Measurements from ENCODE around the gene LPO.

The LPO gene

DNA sequence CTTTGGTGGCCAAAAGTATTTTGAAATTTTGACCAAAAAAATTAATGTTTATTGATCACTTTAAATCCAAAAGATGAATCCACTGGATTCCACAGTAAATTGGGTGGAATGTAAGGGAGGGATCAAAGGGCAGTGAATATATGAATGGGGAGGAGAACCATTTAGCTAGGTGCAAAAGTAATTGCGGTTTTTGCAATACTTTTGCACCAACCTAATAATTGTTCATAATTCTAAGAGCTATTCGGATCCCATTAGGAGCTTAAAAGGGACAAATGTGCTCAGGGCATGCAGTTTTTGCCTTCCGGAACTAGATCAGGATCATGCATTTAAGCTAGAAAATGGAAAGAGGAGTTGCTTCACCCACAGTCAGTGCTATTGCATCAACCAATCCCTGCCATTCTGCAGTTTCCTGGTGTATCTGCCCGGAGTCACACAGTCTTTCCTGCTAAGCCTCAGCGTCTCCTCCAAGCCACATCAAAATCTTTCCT lies at the start of gene LPO:
Gene LPO, plus strand, starts transcription at position 438 of the 488 bp plus-strand sequence. CDS start 4,396 bp downstream, outside the sequence.
- DNase-seq (ENCODE audit: low read depth): peak; percentile 35
- no peak within 1 kb of the TSS for H3K4me3 ChIP-seq (ENCODE audit: low read length)
- TF ChIP-seq, protein P1, sequence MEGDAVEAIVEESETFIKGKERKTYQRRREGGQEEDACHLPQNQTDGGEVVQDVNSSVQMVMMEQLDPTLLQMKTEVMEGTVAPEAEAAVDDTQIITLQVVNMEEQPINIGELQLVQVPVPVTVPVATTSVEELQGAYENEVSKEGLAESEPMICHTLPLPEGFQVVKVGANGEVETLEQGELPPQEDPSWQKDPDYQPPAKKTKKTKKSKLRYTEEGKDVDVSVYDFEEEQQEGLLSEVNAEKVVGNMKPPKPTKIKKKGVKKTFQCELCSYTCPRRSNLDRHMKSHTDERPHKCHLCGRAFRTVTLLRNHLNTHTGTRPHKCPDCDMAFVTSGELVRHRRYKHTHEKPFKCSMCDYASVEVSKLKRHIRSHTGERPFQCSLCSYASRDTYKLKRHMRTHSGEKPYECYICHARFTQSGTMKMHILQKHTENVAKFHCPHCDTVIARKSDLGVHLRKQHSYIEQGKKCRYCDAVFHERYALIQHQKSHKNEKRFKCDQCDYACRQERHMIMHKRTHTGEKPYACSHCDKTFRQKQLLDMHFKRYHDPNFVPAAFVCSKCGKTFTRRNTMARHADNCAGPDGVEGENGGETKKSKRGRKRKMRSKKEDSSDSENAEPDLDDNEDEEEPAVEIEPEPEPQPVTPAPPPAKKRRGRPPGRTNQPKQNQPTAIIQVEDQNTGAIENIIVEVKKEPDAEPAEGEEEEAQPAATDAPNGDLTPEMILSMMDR (IDR thresholded peaks at IDR 0.05; ENCODE audit: insufficient read depth, low read depth, low read length, missing control alignments): no peak

DNA sequence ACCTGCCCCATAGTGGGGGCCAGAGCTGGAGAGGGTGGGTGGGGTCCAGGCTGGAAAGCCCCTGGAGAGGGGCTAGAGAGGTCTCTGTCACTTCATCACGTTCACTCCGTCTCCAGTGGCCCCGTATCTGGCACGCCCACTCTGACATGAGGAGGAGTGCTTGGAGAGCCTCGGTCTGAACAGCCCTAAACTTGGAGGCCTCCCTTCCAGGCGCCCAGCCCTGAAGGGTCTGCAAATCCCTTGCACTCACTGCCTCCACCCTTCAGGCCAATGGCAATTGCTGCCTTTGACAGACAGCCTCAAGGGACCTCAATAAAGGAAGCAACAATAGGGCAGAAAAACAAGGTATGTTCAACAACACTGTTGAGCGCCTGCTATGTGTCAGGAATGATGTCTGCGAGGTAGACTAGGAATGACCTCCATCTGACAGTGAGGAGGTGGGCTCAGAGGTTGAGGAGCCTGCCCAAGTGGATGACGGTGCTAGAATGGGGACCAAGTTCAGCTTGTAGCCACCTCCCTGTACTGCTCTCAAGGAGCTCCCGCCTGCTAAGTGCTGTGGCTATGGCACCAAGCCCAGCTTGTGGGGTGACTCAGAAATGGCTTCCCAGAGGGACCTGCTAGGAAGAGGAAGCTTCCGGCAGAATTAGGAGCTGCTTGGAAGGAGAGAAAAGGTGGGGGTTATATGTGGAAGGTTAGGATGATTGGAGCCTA lies 48.8 kb upstream of the LPO start:
- TF ChIP-seq, protein P1 (IDR thresholded peaks at IDR 0.05; ENCODE audit: insufficient read depth, low read depth, low read length, missing control alignments): no peak
- DNase-seq (ENCODE audit: low read depth): peak; percentile 85
- no peak overlapping the region for H3K4me3 ChIP-seq (ENCODE audit: low read length)

DNA sequence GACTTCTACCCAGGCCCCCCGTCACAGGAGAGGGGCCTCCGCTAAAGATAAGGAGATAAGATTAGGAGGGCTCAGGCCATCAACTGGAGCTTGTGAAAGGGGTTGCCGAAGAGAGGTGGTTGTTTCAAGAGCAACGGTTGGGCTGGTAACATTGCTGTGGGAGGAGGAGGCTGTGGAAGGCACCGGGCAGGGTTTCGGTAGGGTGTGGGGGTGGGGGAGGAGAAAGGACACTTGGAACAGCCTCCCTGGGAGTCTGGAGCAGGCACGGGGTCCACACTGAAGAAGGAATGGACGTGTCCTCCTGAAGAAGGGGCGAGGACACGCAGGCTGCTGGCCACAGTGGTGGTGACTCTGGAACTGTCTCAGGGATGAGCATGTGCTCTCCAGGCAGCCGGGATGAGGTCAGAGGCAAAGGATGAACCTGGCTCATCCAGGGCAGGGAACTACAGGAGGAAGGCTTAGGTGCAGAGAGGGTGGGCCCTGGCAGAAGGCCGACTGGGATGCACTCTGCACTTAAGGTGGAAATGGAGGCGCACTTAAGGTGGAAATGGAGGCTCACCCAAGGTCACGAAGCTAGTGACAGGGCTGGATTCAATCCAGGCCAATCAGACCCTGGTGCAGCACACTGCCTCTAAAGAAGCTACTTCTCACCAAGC lies 47.0 kb upstream of the LPO start:
- DNase-seq (ENCODE audit: low read depth): peak; percentile 41
- TF ChIP-seq, protein P1 (IDR thresholded peaks at IDR 0.05; ENCODE audit: insufficient read depth, low read depth, low read length, missing control alignments): no peak
- H3K4me3 ChIP-seq (ENCODE audit: low read length): no peak overlapping the region

DNA sequence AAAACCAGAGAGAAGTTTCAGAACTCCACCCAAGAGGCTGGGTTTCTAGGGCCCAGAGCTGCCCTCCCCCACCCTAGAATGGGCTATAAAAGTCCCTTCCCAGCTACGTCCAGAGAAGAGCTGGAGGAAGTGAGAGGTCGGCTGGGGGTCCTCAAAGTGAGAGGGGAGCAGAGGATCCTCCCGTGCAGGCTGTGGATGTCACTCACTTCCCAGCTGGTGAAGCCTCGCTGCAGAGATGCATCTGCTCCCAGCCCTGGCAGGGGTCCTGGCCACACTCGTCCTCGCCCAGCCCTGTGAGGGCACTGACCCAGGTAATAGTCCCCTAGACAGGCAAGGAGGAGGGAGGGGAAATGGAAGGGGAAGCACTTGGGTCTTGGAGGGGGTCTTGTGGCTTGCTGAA lies 45.8 kb upstream of the LPO start, which contains the start of gene EPX:
Gene EPX, plus strand, starts transcription at position 115 of the 400 bp plus-strand sequence. Its CDS starts 121 bp downstream, at position 236.
- TF ChIP-seq, protein P1 (IDR thresholded peaks at IDR 0.05; ENCODE audit: insufficient read depth, low read depth, low read length, missing control alignments): no peak
- no peak within 1 kb of the TSS for H3K4me3 ChIP-seq (ENCODE audit: low read length)
- DNase-seq (ENCODE audit: low read depth): no peak

DNA sequence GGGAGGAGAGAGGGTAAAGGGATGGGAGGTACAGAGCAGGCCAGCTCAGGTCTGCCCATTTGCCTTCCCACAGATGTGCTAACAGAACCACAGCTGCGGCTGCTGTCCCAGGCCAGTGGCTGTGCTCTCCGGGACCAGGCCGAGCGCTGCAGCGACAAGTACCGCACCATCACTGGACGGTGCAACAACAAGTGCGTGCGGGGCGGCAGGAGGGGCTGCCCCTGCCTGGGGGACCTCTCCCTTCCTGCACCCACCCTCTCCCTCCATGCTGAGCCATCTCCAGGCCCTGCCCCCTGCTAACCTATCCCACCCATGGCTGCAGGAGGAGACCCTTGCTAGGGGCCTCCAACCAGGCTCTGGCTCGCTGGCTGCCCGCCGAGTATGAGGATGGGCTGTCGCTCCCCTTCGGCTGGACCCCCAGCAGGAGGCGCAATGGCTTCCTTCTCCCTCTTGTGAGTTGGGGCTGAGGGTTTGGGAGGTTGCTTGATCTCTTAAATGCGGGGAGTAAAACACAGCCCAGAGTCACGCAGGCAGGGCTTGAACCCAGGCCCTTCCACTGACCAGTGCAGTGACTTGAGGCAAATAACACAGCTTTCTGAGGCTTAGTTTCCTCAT lies 44.6 kb upstream of the LPO start:
- no peak for DNase-seq (ENCODE audit: low read depth)
- TF ChIP-seq, protein P1 (IDR thresholded peaks at IDR 0.05; ENCODE audit: insufficient read depth, low read depth, low read length, missing control alignments): no peak
- no peak overlapping the region for H3K4me3 ChIP-seq (ENCODE audit: low read length)

DNA sequence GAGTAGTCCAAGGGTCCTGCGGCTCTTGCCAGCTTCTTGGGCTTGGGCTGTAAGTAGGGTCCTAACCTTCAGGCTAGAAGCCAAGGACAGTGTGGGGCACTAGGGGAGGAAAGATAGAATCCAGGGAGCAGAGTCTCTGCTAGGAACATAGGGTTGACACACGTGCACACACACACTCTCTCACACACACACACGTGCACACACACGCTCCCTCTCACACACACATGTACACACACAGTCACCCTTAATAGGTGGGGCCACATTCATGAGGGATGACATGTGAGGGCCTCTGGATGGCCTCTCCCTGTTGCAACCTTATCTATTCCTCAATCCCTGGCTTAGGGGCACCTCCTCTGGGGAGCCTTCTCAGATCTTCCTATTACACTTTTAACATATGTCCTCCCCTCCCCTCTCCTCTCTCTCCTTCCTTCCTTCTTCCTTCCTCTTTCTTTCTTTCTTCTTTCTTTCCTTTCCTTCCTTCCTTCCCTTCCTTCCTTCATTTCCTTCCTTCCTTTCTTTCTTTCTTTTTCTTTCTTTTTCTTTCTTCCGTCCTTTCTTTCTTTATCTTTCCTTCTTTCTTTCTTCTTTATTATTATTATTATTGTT lies 42.8 kb upstream of the LPO start:
- TF ChIP-seq, protein P1 (IDR thresholded peaks at IDR 0.05; ENCODE audit: insufficient read depth, low read depth, low read length, missing control alignments): no peak
- no peak overlapping the region for H3K4me3 ChIP-seq (ENCODE audit: low read length)
- no peak for DNase-seq (ENCODE audit: low read depth)

Data from epithelial cell of esophagus (primary cell).